Stimulated activated CD8-positive, alpha-beta memory T cell treated with anti-CD3 and anti-CD28 coated beads, Interleukin-4, amount 100 ng/mL, for 4 hours (primary cell): ENCODE data around the gene TSHZ2.

ENCODE experiments used
- DNase-seq, 2 donors: peaks; one replicate each; pipeline ENCODE4 v3.0.0-alpha.2; 2020; ENCODE audit warnings: low read depth in 2 of 2, low spot score in 1 of 2

TSHZ2 gene

DNA sequence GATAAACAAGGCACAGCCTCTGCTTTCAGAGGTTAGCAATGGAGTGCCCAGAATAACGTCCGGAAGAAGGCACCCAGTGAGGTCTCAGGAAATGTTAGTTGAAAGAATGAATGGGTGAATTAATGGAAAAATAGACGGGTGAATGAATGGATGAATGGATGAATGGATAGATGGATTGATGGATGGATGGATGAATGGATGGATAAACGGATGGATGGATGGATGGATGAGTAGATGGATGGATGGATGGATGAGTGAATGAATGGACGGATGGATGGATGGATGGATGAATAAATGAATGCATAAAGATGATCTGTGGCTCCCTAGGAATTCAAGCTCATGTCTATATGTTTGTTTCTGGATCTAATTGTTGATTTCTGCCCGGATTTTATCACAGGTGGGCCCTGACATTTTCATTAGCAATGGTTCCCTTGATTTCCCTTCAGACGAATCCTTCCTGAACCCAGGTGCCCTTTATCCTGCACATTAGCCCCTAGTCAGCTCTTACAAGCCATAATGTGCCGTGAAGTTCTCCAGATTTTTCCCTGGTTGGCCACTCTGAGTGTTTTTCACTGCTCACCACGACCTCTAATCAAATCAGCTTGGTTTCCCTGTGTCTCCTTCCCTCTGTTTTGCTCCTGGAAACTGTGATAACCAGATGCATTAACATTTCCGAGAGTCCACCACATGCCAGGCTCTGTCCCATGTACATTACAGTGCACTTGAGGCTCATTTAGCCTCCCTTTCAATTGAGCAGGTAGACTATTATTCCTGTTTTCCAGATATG, 22.2 kb downstream of the TSHZ2 start:
- DNase-seq = no peak

DNA sequence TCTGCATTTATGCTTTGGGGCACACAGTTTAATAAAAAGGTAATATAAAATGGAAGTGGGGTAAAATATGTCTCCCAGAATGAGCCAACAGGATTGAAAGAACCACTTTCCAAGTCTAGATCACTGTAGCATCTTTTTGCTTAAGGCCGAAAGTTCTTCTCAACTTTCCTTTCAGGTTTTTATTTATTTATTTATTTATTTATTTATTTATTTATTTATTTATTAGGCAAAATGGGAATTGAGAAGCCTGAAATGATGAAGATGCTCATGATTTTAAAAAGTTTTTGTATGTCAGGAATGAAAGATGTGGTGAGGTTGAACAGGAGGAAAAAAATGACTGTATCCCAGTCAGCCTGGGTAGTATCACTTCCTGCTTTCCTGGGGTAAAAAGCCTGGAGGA, 24.0 kb downstream of the TSHZ2 start:
- DNase-seq = no peak

DNA sequence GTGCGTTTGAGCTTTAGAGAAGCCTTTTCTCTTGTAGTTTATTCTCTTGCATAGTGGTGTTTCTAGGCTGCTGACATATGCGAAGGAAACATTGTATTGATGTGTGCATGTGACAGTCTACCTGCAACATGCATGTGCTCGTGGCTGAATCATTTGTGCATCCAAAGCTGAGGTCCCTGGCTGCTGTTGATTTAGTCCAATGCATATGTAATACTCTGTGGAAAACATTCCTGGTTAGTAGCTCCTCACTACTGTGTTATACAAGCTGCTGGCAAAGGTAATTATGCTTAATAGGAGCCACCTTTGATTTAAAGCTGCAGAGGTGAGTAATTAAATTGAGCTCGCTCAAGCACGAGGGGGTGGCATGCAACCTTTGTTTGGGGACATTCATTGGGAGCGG, 24.5 kb downstream of the TSHZ2 start:
- DNase-seq = no peak

DNA sequence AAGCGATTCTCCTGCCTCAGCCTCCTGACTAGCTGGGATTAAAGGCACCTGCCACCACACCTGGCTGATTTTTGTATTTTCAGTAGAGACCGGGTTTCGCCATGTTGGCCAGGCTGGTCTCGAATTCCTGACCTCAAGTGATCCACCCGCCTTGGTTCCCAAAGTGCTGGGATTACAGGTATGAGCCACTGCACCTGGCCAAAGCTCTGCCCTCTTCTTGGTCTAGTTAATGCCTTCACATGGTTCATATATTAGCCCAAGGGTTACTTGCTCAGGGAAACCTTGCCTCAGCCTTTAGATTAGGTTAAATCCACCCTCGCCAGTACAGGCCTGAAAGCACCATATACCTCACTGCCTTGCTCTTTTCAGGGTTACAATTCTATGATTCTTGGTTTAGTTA, 26.1 kb downstream of the TSHZ2 start:
- no peak for DNase-seq

DNA sequence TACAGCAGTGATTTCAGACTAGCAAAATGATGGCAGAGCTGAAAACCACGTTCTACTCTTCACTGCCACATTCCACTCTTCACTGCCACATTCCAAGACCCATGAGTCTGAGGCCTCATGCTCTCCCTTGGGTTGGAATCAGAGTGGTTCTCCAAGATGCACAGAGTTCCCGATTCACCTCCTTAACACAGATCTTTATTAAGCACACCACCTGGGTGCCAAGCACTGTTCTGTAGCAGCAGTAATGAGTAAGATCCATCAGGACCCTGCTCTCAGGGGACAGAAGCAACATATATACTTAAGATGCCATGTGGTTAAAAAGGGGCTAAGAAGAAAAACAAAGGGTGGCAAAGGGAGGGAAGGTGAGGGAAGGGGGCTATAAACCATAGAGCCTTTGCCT, 26.9 kb downstream of the TSHZ2 start:
- no peak for DNase-seq

DNA sequence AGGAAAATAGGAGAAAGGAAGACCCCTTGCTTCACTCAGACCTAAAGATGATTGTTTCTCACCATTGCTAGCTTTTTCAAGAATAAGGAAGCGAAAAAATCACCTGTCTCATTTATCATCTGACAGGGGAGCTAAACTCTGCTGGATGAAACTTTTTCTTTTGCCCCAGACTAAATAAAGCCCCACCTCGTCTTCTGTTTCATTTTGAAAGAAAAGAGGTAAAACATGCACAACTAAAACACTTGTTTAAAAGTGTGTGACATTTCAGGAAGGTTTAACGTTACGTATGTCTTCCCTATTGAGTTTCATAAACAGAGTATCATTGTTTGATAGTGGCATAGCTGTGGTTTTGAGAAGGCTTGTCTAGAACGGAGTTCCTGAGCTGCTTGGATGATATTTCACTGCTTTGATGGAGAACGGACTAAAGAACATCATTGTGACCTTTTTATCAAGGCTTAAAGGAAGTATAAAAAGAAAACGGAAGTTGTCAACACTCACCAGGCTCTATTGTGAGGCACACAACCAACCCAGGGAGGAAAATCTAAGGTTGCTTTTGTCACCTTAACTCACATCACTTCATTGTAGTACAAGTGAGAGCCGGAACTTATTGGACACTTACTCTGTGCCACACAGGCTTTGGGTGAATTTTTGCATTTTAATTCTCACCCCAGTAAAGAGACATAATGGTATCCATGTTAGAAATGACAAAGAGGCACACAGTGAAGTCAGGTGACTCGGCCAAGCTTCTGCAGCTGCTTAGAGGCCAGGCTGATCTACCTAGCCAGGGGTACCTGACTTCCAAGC, 29.5 kb downstream of the TSHZ2 start:
- DNase-seq = no peak

DNA sequence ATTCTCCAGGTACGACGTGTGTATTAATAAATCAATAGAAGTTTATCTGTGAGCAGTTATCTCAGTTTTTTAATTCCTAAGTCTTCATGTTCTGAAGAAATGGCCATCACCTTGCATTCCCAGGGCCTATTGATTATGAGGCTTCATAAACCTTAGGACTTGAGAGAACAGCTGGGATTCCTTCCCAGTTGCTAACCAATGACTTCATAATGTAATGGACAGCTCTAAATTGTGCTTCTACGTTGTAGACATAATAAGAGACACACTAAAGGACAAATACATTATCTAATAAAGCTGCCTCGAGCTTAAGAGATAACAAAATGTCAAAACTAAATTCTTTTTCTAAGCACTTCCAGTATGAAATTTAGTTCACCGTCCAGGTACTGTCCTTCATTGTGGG, 30.6 kb downstream of the TSHZ2 start:
- DNase-seq = no peak

DNA sequence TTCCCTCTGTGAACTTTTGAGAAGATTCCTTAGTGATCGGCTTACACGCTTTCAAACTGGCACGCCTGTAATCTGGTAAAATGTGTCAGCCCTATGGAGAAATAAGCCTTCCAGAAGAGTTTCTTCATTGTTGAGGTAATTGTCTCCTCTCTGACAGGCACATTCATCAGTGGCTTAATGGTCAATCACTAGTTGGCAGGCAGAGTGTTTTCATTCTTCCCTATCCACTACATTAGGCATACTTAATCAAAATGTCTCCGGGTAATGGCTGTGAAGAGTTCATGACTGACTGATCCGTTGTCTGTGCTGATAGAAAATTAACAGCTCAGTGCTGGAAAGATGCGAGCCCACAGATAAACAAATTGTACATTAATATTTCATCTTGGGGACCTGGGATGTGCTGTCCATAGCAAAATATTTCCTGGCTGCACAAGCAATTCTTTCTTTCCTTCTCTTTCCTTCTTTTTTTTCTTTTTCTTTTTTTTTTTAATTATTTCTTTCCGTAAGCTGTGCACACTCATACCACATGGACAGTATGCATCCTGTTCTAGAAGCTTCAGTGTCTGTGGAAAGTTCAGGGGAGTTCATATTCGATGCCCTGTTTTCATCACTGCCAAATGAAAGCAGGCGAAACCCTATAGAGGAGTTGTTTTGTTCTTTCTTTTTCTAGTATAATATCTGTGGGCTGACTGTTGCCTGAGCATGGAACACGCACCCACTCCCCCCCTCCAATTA, 31.4 kb downstream of the TSHZ2 start:
- no peak for DNase-seq

DNA sequence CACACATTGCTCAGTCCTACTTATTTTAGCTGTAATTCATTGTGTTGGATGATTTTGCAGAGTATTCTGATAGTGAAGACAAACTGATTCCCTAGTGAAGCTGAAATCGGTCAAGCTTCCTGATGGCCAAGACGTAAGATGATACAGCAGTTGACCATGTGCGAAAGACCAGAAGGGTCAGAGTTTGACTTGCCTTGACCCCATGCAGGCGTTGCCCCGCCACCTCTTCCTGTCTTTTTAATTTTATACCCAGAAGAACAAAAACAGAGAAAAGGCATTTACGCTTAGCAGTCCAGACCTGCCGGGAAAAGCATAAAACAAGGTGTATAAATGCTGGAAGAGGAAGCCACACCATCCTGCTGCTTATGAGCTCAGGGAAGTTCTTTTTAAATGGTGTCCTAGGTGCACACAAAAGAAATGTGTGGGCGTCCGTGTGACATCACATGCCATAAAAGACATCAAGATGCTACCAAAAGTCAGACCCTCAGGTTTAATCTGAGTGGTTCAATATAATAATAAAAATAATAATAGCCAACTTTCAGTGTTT, 32.2 kb downstream of the TSHZ2 start:
- no peak for DNase-seq

DNA sequence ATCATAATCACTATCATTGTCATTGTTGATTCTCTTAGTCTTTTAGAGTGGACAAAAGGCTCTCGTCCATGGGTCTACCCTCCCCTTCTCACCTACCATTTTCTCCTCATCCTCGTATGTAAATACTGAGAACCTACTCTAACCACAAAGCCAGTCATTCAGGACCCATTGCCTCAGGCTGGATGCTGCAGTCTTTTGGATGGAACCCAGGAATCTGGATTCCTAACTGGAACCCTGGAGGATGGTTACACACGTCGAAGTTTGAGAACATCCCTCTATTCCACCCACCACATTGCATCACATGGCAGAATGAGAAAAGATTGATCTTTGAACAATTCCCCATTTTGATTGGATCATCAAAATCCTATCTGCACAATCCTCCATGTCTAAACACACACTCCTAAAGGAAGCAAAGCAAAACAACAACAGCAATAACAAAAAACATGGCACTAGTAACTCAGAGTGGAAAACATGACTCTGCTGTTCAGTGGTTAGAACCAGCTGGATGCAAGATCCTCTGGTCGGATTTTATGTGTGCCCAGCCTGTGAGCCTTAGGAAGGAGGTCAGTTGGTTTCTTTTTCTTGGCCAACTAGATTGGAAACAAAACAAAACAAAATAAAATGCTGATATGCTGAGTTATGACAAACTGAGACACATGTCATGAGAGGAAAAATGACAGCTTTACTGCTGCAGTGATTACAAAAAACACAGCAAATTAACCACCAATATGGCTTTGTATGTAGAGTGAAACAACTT, 38.0 kb downstream of the TSHZ2 start:
- no peak for DNase-seq

DNA sequence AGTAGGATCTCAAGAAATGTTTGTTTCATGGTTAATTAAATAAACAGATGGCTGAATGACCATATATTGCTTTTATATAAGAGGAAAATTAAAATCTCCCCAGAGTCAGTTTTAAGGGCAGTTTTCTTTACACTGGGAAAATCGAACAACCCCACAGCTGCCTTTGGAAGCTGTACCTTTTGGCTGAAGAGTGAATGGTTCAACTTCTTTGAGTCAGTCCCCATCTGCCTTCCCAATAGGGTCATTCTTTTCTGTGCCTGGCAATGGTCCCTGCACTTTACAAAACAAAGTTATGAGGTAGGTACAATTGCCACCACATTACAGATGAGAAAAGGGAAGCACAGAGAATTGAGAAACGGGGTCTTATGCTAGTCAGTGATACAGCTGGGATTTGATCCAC, 39.5 kb downstream of the TSHZ2 start:
- no peak for DNase-seq

DNA sequence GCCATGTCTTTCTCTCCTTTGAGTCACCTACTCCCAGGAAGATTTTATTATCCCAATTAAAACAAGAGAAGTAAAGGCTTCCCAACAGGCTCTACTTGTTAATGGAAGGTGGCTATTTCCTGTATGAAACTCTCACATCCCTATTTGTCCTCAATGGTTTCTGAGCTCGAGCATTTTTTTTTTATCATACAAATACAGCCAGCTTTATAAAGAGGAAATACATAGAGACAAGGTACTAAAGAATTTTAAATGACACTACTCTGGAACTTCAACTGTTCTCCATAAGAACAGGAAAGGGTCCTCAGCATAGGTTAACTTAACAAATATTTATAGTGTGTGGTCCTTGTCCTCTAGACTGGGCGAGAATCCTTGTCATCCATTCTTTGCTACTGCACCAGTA, 41.0 kb downstream of the TSHZ2 start:
- DNase-seq = no peak

DNA sequence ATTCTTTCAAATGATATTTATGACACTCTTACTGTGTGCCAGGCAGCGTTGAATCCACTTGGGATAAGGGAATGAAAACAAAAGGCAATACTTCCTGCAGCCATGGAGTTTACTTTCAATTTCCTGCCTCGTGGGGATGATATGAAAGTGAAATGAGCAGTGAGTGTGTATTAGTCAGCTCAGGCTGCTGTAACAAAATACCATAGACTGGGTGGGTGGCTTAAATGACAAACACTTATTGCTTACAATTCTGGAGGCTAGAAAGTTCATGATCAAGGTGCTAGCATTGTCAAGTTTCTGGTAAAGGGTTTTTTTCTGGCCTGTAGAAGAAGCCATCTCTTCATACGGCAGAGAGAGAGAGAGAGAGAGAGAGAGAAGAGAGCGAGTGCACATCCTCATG, 41.7 kb downstream of the TSHZ2 start:
- no peak for DNase-seq

DNA sequence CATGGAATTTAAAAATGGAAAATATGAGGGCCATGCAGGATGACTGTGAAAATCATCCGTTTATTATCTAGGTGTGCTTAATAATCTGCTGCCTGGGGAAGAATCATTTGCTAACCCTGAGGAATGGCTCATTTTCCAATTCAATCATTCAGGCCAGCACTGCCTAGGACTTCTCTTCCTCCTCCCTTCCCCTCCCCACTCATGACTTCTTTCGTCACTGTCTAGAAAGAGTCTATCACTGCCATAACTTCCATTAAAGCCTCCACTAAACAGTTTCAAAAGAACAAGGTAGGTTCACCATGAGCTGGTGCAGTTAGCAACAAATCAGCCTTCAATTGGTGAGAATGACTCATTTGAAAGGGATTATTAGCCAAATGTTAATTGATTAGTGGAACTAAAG, 43.9 kb downstream of the TSHZ2 start:
- no peak for DNase-seq

DNA sequence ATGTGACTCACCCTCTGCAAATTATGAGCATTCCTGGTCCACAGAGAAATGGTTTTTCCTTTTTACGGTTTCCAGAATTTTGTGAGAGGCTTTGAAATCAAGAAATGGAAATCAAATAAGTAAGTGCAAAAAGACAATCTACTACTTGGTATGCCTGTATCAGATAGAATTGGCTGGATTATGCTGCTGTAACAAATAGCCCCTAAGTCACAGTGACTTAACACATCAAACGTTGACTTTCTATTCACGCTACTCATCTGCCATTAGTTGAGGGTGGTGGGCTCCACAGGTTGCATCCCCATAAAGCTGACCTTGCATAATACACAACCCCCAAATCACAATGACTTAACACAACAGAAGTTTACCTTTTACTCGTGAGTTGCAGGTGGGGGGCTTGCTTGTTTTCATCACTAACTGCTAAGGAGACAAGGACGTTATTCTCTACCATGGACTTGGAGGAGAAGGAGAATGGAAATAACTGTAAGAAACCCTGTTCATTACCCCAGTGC, 44.4 kb downstream of the TSHZ2 start:
- no peak for DNase-seq

DNA sequence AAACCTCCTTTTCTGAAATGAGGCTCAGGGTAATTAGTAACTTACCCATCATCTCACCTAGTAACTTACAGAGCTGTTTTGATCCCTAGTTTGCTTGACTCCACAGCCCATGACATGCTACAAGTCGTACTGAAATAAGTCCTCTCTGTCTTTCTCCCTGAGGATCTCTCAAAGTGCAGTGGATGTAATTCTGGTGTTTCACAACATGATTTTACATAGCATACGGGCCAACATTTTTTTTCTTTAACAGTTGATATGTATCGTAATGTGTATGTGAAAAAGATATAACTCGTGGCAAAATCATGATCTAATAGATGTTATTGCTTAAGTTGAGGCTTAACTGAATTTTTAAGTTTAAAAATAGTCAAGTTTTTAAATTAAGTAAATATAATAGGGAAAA, 45.0 kb downstream of the TSHZ2 start:
- DNase-seq = no peak

DNA sequence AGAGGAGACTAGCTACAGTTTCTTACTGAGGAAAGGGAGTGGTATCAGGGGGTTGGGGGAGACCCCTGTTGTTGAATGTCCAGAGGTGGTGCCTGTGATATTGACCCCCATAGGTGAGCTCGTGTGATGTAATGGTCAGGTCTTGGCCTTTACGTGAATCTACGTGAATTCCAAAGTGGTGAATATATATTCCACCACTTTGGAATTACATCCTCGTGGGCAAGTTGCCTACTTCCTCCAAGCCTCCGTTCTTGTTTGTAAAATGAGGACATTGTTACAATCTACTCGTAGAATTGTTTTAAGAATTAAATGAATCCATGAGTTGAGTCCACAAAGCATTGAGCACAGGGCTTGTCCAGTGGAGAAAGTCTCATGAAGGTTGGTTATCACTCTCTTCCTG, 47.3 kb downstream of the TSHZ2 start:
- DNase-seq = no peak

DNA sequence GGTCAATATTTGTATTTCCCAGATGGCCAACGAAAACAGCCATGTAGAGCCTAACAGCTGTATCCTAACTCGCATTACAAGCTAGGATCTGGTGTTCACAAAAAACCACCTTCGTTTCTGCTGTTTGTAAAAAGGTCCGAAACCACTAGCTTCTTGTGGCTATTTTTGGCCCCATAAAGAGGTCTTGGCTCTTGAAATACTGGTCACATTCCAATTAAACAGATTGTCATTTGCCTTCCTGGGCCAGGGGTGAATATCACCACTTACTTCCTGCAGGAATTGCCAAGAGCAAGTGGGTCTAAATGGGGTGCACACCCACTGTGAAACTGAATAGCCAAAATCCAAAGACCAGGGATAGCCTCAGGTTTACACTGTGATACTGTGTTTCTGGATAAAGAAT, 48.2 kb downstream of the TSHZ2 start:
- no peak for DNase-seq

DNA sequence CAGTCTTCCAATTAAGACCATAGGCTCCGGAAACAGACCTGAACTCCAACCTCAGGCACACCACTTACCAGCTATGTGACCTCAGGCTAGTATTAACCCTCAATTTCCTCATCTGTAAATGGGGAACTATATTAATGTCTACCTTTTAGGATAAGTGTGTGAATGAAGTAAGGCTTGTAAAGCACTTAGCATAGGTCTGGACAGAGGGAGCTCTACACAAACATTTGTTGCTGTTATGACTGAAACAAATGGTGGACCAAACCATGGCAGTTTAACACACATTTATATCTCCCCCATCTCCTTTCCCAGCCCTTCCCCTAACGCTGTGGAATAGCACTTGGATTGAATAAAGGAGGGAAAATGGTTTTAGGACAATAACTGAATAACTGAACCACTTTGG, 48.7 kb downstream of the TSHZ2 start:
- no peak for DNase-seq

DNA sequence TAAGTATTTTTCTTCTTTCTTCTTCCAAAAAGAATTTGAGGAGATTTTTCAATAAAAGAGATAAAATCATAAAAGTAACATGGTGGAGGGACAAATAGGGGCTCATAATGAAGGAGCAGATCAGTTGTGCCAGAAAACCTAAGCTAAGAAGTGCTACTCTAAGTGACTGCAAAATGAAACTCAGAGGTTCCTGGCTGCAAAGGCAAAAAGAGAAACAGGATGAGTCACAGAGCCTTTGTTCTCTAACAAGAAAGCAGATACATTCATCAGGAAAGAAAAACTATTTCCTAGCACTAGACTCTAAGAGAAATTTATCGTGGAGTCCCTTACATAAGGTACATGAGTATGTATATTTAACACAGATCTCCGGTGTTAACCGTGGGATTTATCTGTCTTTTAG, 49.8 kb downstream of the TSHZ2 start:
- no peak for DNase-seq
